Progenitor cell of endocrine pancreas (in vitro differentiated cells): Measurements from ENCODE around the gene CDC45. TPM values are rescaled to one million over a fixed set of nuclear protein-coding genes. Genes with fewer than 3 reads are reported as not detected.

Source experiments
- DNase-seq: peaks from one replicate; pipeline ENCODE4 v3.0.0; 2021; ENCODE audit warnings: low spot score; ENCODE audit not compliant: unreplicated experiment
- H3K27ac Mint-ChIP-seq: 2 replicates; pipeline ENCODE4 v1.8.0; 2021; ENCODE audit warnings: mild to moderate bottlenecking, moderate library complexity, mixed read lengths
- H3K27me3 Mint-ChIP-seq: 2 replicates; pipeline ENCODE4 v1.8.0; 2021; ENCODE audit warnings: mixed read lengths
- H3K36me3 Mint-ChIP-seq: 2 replicates; pipeline ENCODE4 v1.8.0; 2022; ENCODE audit warnings: mixed read lengths; ENCODE audit not compliant: insufficient read depth
- H3K4me1 Mint-ChIP-seq: 2 replicates; pipeline ENCODE4 v1.8.0; 2021; ENCODE audit warnings: low read depth, mixed read lengths
- H3K4me3 Mint-ChIP-seq: 2 replicates; pipeline ENCODE4 v1.8.0; 2021; ENCODE audit warnings: low read depth, mild to moderate bottlenecking, moderate library complexity, mixed read lengths
- H3K9me3 Mint-ChIP-seq: 2 replicates; pipeline ENCODE4 v1.8.0; 2021; ENCODE audit warnings: low read depth, mixed read lengths
- CTCF ChIP-seq: fragments of 200-600 bp; sonication (generic); IDR thresholded peaks from one replicate; pipeline ENCODE4 v1.5.0; 2021; ENCODE audit warnings: antibody characterized with exemption, mild to moderate bottlenecking; ENCODE audit not compliant: unreplicated experiment
- total RNA-seq: library from RNA; stranded (reverse); gene quantifications from 2 replicates; pipeline ENCODE4 v1.2.1, GENCODE V29; 2021

CDC45 gene
- total RNA-seq, 1 donor from 2014 or later, result 18.1 TPM

- TF ChIP-seq CTCF, result no peak
- no peaks in the 10 kb centered on the region for H3K27me3 Mint-ChIP-seq
- H3K27ac Mint-ChIP-seq, result no peak overlapping the region
These were observed 28.1 kb upstream of the CDC45 start for GRCh38 chr22:19451570-19451969.

GRCh38 chr22:19453718-19454117 lies 26.0 kb upstream of the CDC45 start:
- no peaks in the 10 kb centered on the region for H3K9me3 Mint-ChIP-seq
- no peak for TF ChIP-seq CTCF
- DNase-seq, result no peak
- no peak overlapping the region for H3K4me3 Mint-ChIP-seq
- H3K27ac Mint-ChIP-seq, result no peak overlapping the region
- H3K36me3 Mint-ChIP-seq, result peaks cover 17% of the 10 kb centered on the region
- no peaks in the 10 kb centered on the region for H3K27me3 Mint-ChIP-seq
- peaks cover under 1% of the 10 kb centered on the region for H3K4me1 Mint-ChIP-seq

More at GRCh38 chr22:19451570-19451969, 28.1 kb upstream of the CDC45 start:
- Mint-ChIP-seq H3K36me3 (peaks cover 15% of the 10 kb centered on the region), H3K4me3 (no peak overlapping the region), H3K9me3 (no peaks in the 10 kb centered on the region), H3K4me1 (peaks cover 10% of the 10 kb centered on the region)
- no peak for DNase-seq

- no peak for DNase-seq
- no peak for TF ChIP-seq CTCF
- no peaks in the 10 kb centered on the region for H3K9me3 Mint-ChIP-seq
- H3K4me3 Mint-ChIP-seq, result no peak overlapping the region
- no peaks in the 10 kb centered on the region for H3K4me1 Mint-ChIP-seq
- no peak overlapping the region for H3K27ac Mint-ChIP-seq
- H3K36me3 Mint-ChIP-seq, result peaks cover 17% of the 10 kb centered on the region
- no peaks in the 10 kb centered on the region for H3K27me3 Mint-ChIP-seq
These were observed 25.6 kb upstream of the CDC45 start for GRCh38 chr22:19454156-19454555.

GRCh38 chr22:19455033-19455432 lies 24.7 kb upstream of the CDC45 start:
- peaks cover 17% of the 10 kb centered on the region for H3K36me3 Mint-ChIP-seq
- no peak overlapping the region for H3K27ac Mint-ChIP-seq
- no peaks in the 10 kb centered on the region for H3K27me3 Mint-ChIP-seq
- no peaks in the 10 kb centered on the region for H3K9me3 Mint-ChIP-seq
- no peaks in the 10 kb centered on the region for H3K4me1 Mint-ChIP-seq
- TF ChIP-seq CTCF, result no peak
- DNase-seq, result no peak
- no peak overlapping the region for H3K4me3 Mint-ChIP-seq

- H3K27ac Mint-ChIP-seq, result no peak overlapping the region
- no peaks in the 10 kb centered on the region for H3K9me3 Mint-ChIP-seq
- no peak for TF ChIP-seq CTCF
- H3K36me3 Mint-ChIP-seq, result peaks cover 17% of the 10 kb centered on the region
- no peak for DNase-seq
- no peak overlapping the region for H3K4me3 Mint-ChIP-seq
- no peaks in the 10 kb centered on the region for H3K4me1 Mint-ChIP-seq
- no peaks in the 10 kb centered on the region for H3K27me3 Mint-ChIP-seq
These were observed 23.9 kb upstream of the CDC45 start for GRCh38 chr22:19455585-19456370.
